BLaER1 treated with 17β-estradiol and CSF1 and Interleukin-3, amounts not matched to agents 10 nM and 100 nM (cell line): ENCODE results near the gene SLIT3.

Experiments
- H3K27ac ChIP-seq, 11 experiments: shearing (Covaris generic); formaldehyde crosslinking; 2 replicates each; pipeline ENCODE4 v1.8.1; 2022
- H3K27me3 ChIP-seq, 11 experiments: shearing (Covaris generic); formaldehyde crosslinking; 2 replicates each; pipeline ENCODE4 v1.8.1; 2022
- H3K36me3 ChIP-seq, 11 experiments: shearing (Covaris generic); formaldehyde crosslinking; 2 replicates each; pipeline ENCODE4 v1.8.1; 2022
- H3K4me1 ChIP-seq, 10 experiments: shearing (Covaris generic); formaldehyde crosslinking; 2 replicates each; pipeline ENCODE4 v1.8.1; 2022
- H3K4me2 ChIP-seq, 11 experiments: shearing (Covaris generic); formaldehyde crosslinking; 2 replicates each; pipeline ENCODE4 v1.8.1; 2022
- H3K4me3 ChIP-seq, 10 experiments: shearing (Covaris generic); formaldehyde crosslinking; 2 replicates each; pipeline ENCODE4 v1.8.1; 2022
- H3K9ac ChIP-seq, 11 experiments: shearing (Covaris generic); formaldehyde crosslinking; 2 replicates each; pipeline ENCODE4 v1.8.1; 2022
- H3K9me3 ChIP-seq, 11 experiments: shearing (Covaris generic); formaldehyde crosslinking; replicated peaks in 1 of 11; 2 replicates each; pipeline ENCODE4 v1.8.1; 2022
- H4K20me1 ChIP-seq, 11 experiments: shearing (Covaris generic); formaldehyde crosslinking; 2 replicates each; pipeline ENCODE4 v1.8.1; 2022
- Cebpa-rat ChIP-seq, 11 experiments: shearing (Covaris generic); IDR thresholded peaks; 2 replicates each; pipeline ENCODE4 v1.8.1; 2022

Gene SLIT3

GRCh38 chr5:168940712-168941111, 360.2 kb downstream of the SLIT3 start:
- Histone ChIP-seq H3K4me2 (peak overlapping the region in 2 of 11 experiments; percentile 11 to 20; a peak in 4 of 22 replicates), H3K27me3 (no peaks in the 10 kb centered on the region), H3K9me3 (no peaks in the 10 kb centered on the region), H3K4me1 (peaks cover 0 to 24% (median 9%) of the 10 kb centered on the region in 10 experiments; a peak in 9 of 20 replicates), H3K4me3 (no peak overlapping the region), H3K36me3 (no peaks in the 10 kb centered on the region), H4K20me1 (no peaks in the 10 kb centered on the region), H3K27ac (no peak overlapping the region), H3K9ac (no peak overlapping the region)
- TF ChIP-seq Cebpa-rat (IDR thresholded peaks at IDR 0.05) = no peak

DNA sequence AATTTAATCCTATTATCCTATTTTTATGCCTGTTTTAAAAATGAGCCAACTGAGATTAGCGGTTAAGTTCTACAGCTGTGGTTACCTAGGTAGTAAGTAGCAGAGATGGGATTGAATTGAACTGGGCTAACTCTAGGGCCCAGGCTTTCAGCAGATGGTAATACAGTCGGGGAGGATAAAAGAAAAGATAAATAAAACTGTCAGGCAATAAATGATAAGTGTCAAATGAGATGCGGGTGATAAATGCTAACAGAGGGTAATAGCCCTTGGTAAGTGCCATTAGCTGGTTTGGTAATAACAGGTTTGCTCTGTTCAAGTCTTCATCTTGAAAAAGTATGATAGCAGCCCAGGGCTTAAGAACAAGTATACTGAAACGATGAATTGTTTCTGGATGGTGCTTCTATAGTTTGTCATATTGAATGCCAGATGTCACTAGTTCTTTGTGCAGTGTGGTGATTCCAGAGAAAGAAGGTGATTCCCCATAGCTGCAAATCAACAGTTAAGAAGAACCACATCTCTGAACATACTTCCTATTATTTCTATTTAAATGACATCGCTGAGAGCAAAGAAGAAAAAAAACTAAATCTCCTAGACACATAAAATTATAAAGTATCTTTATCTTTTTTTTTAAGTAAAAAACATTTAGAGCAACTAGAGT, 360.9 kb downstream of the SLIT3 start:
- H3K9me3 ChIP-seq = no peaks in the 10 kb centered on the region
- H4K20me1 ChIP-seq = no peaks in the 10 kb centered on the region
- no peak overlapping the region for H3K4me3 ChIP-seq
- peak overlapping the region in 5 of 11 experiments; percentile 11 to 77 (median 38); a peak in 9 of 22 replicates for H3K4me2 ChIP-seq
- no peaks in the 10 kb centered on the region for H3K27me3 ChIP-seq
- no peak overlapping the region; a peak in 1 of 22 replicates for H3K27ac ChIP-seq
- no peak overlapping the region for H3K9ac ChIP-seq
- H3K4me1 ChIP-seq = peaks cover 0 to 31% (median 9%) of the 10 kb centered on the region in 10 experiments; a peak in 9 of 20 replicates
- no peak for TF ChIP-seq Cebpa-rat (IDR thresholded peaks at IDR 0.05)
- H3K36me3 ChIP-seq = no peaks in the 10 kb centered on the region

DNA sequence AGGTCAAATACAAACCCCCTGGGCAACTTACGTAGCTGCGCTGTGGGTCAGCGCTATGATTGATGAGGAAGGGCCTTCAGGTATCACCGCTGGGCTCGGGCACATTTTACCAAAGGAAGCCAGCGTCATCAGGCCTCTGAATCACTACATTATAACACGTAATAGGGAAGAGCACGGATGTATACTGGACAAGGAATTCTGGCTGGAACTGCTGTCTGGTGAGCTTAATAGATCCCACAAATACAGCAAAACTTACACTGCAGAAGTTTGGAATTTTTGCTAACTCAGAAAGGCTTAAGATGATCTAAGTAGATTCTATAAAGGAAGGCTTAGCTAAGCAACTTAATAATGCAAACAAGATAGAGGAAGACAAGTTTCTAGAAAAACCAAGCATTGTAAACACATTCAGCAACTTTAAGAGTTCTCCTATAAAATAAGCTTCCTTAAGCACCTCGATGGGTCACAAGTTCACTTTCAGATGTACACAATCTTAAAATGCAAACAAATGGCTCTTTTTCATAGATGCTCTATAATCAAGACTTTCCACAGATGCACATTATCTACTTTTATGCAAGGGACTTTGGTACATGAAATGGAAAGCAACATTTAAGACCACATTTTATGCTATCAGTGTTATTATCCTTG, 361.7 kb downstream of the SLIT3 start:
- H3K36me3 ChIP-seq = no peaks in the 10 kb centered on the region
- no peaks in the 10 kb centered on the region for H3K27me3 ChIP-seq
- peaks cover 0 to 33% (median 9%) of the 10 kb centered on the region in 10 experiments; a peak in 9 of 20 replicates for H3K4me1 ChIP-seq
- no peak for TF ChIP-seq Cebpa-rat (IDR thresholded peaks at IDR 0.05)
- no peaks in the 10 kb centered on the region for H3K9me3 ChIP-seq
- peak overlapping the region in 2 of 11 experiments; percentile 60 to 77; a peak in 6 of 22 replicates for H3K4me2 ChIP-seq
- H4K20me1 ChIP-seq = no peaks in the 10 kb centered on the region
- H3K9ac ChIP-seq = no peak overlapping the region
- no peak overlapping the region for H3K4me3 ChIP-seq
- no peak overlapping the region for H3K27ac ChIP-seq

GRCh38 chr5:168936511-168936910, 364.4 kb downstream of the SLIT3 start:
- H3K4me2 ChIP-seq = no peak overlapping the region
- no peaks in the 10 kb centered on the region for H3K9me3 ChIP-seq
- no peak overlapping the region for H3K27ac ChIP-seq
- no peak for TF ChIP-seq Cebpa-rat (IDR thresholded peaks at IDR 0.05)
- peaks cover 11 to 42% (median 24%) of the 10 kb centered on the region in 10 experiments for H3K4me1 ChIP-seq
- no peaks in the 10 kb centered on the region for H4K20me1 ChIP-seq
- no peaks in the 10 kb centered on the region for H3K27me3 ChIP-seq
- no peaks in the 10 kb centered on the region for H3K36me3 ChIP-seq
- no peak overlapping the region for H3K9ac ChIP-seq
- no peak overlapping the region for H3K4me3 ChIP-seq

GRCh38 chr5:168935183-168935582, 365.8 kb downstream of the SLIT3 start:
- Histone ChIP-seq H3K4me3 (no peak overlapping the region), H3K36me3 (no peaks in the 10 kb centered on the region), H3K9ac (no peak overlapping the region), H3K4me2 (peak overlapping the region in 1 of 11 experiments; percentile 32; a peak in 1 of 22 replicates), H4K20me1 (no peaks in the 10 kb centered on the region), H3K9me3 (no peaks in the 10 kb centered on the region), H3K27ac (no peak overlapping the region), H3K27me3 (no peaks in the 10 kb centered on the region), H3K4me1 (peaks cover 24 to 45% (median 32%) of the 10 kb centered on the region in 10 experiments)
- no peak for TF ChIP-seq Cebpa-rat (IDR thresholded peaks at IDR 0.05)

- Histone ChIP-seq H3K9ac (no peak overlapping the region), H3K36me3 (no peaks in the 10 kb centered on the region), H3K27ac (no peak overlapping the region), H3K4me2 (no peak overlapping the region), H4K20me1 (no peaks in the 10 kb centered on the region), H3K4me1 (peaks cover 28 to 41% (median 35%) of the 10 kb centered on the region in 10 experiments), H3K9me3 (no peaks in the 10 kb centered on the region), H3K27me3 (no peaks in the 10 kb centered on the region), H3K4me3 (no peak overlapping the region)
- no peak for TF ChIP-seq Cebpa-rat (IDR thresholded peaks at IDR 0.05)
Measured at GRCh38 chr5:168934169-168934568, 366.8 kb downstream of the SLIT3 start.

GRCh38 chr5:168932400-168933189, 368.3 kb downstream of the SLIT3 start:
- peak overlapping the region in 9 of 11 experiments; percentile 55 to 87 (median 70); a peak in 17 of 22 replicates for H3K4me2 ChIP-seq
- H3K27ac ChIP-seq = peak overlapping the region in 5 of 11 experiments; percentile 21 to 71 (median 68); a peak in 7 of 22 replicates
- no peaks in the 10 kb centered on the region for H4K20me1 ChIP-seq
- no peaks in the 10 kb centered on the region for H3K27me3 ChIP-seq
- 0 out of 22 replicates have a peak overlapping the region, but pooled peaks of 1 of the 11 experiments have one; percentile 30 for H3K9ac ChIP-seq
- H3K9me3 ChIP-seq = no peaks in the 10 kb centered on the region
- H3K36me3 ChIP-seq = no peaks in the 10 kb centered on the region
- TF ChIP-seq Cebpa-rat (IDR thresholded peaks at IDR 0.05) = no peak
- H3K4me1 ChIP-seq = peaks cover 22 to 41% (median 34%) of the 10 kb centered on the region in 10 experiments
- no peak overlapping the region for H3K4me3 ChIP-seq

DNA sequence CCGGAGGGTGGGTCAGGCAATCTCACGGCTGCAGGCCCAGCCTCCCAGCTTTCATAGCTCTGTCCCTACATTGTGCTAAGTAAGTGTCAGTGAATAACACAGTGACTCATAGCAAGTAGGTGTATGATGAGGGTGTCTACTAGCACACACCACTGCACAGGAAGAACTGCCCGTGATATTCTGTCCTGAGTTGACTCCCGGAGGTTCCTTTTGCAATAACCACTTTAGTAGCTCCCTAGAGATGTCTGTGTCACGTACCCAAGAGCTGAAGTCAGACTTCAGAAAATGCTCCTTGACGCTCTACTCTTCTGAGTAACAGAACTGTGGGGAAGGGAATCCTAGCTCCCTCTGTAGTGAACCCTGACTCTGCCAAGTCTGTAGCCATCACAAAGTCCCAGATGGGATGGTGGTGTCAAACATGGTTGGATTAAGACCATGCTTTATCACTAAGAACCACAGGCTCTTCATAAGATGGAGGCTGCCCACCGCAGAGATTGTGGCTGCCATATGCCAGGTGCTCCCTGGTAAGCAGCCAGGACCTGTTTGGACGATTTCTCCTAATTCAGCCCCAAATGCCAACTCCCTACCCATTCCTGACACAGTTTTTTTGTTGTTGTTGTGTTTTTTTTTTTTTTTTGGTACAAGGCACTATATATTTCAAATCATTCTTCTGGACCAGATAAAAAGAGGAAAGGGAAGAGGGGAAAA, 369.1 kb downstream of the SLIT3 start:
- Histone ChIP-seq H3K4me2 (peak overlapping the region; percentile 55 to 87 (median 68)), H3K9ac (peak overlapping the region in 3 of 11 experiments; percentile 15 to 43 (median 28); a peak in 3 of 22 replicates), H3K36me3 (no peaks in the 10 kb centered on the region), H4K20me1 (no peaks in the 10 kb centered on the region), H3K9me3 (no peaks in the 10 kb centered on the region), H3K4me3 (no peak overlapping the region), H3K27me3 (no peaks in the 10 kb centered on the region), H3K27ac (peak overlapping the region in 5 of 11 experiments; percentile 21 to 71 (median 68); a peak in 9 of 22 replicates), H3K4me1 (peaks cover 22 to 41% (median 34%) of the 10 kb centered on the region in 10 experiments)
- TF ChIP-seq Cebpa-rat (IDR thresholded peaks at IDR 0.05) = peak in 2 of 11 experiments; percentile 24 to 39; a peak in 1 of 22 replicates
